MM.1S (cell line): Measurements from ENCODE around the gene PMVK.

Source experiments
- DNase-seq: peaks from one replicate; pipeline ENCODE4 v3.0.0-alpha.2; 2015
- H2AFZ ChIP-seq: fragments of 300-600 bp; sonication (generic); 2 replicates; pipeline ENCODE4 v1.6.0; 2016; ENCODE audit warnings: antibody characterized with exemption, low read length
- H3F3A ChIP-seq: fragments of 300-600 bp; sonication (generic); 2 replicates; pipeline ENCODE4 v1.6.1; 2016; ENCODE audit warnings: mild to moderate bottlenecking, antibody characterized with exemption, low read length, moderate library complexity, mixed read lengths; ENCODE audit not compliant: insufficient read depth
- H3K27ac ChIP-seq: fragments of 300-600 bp; sonication (generic); 2 replicates; pipeline ENCODE4 v1.5.1; 2016; ENCODE audit warnings: mild to moderate bottlenecking, low read length
- H3K27me3 ChIP-seq: fragments of 300-600 bp; sonication (generic); replicated peaks from 2 replicates; pipeline ENCODE4 v1.6.0; 2016; ENCODE audit warnings: low read length; ENCODE audit not compliant: insufficient read depth
- H3K36me3 ChIP-seq: fragments of 300-600 bp; sonication (generic); replicated peaks from 2 replicates; pipeline ENCODE4 v1.6.1; 2016; ENCODE audit warnings: mild to moderate bottlenecking, low read length, mixed read lengths; ENCODE audit not compliant: insufficient read depth
- H3K4me1 ChIP-seq: fragments of 300-600 bp; sonication (generic); 2 replicates; pipeline ENCODE4 v1.6.1; 2016; ENCODE audit warnings: low read length, mixed read lengths
- H3K4me2 ChIP-seq: fragments of 300-600 bp; sonication (generic); 2 replicates; pipeline ENCODE4 v1.6.0; 2016; ENCODE audit warnings: low read depth, low read length
- H3K4me3 ChIP-seq: fragments of 300-600 bp; sonication (generic); 2 replicates; pipeline ENCODE4 v1.5.1; 2016; ENCODE audit warnings: low read length, mixed read lengths
- H3K79me2 ChIP-seq: fragments of 300-600 bp; sonication (generic); 2 replicates; pipeline ENCODE4 v1.6.1; 2016; ENCODE audit warnings: mixed run types, low read length, mixed read lengths
- H3K9ac ChIP-seq: fragments of 300-600 bp; sonication (generic); 2 replicates; pipeline ENCODE4 v1.6.1; 2016; ENCODE audit warnings: low read length, mixed read lengths
- H3K9me2 ChIP-seq: fragments of 300-600 bp; sonication (generic); replicated peaks from 2 replicates; pipeline ENCODE4 v1.6.1; 2016; ENCODE audit warnings: mild to moderate bottlenecking, low read length, mixed read lengths; ENCODE audit not compliant: insufficient read depth
- H3K9me3 ChIP-seq: fragments of 300-600 bp; sonication (generic); replicated peaks from 2 replicates; pipeline ENCODE4 v1.6.1; 2016; ENCODE audit warnings: mild to moderate bottlenecking, low read length, mixed read lengths; ENCODE audit not compliant: insufficient read depth
- H4K20me1 ChIP-seq: fragments of 300-600 bp; sonication (generic); 2 replicates; pipeline ENCODE4 v1.6.1; 2016; ENCODE audit warnings: mild to moderate bottlenecking, low read length, moderate library complexity, mixed read lengths; ENCODE audit not compliant: insufficient read depth
- CTCF ChIP-seq: fragments of 300-600 bp; sonication (generic); IDR thresholded peaks from 2 replicates; pipeline ENCODE4 v1.5.1; 2016; ENCODE audit warnings: antibody characterized with exemption, low read length, mixed read lengths
- EZH2 ChIP-seq: fragments of 300-600 bp; sonication (generic); optimal IDR thresholded peaks from 2 replicates; pipeline ENCODE3; 2017; ENCODE audit warnings: low read depth, mild to moderate bottlenecking, antibody characterized with exemption, low read length, mixed read lengths
- EZH2phosphoT487 ChIP-seq: fragments of 300-600 bp; sonication (generic); IDR thresholded peaks from 2 replicates; pipeline ENCODE4 v1.6.1; 2018; ENCODE audit warnings: antibody characterized with exemption, low read length

The PMVK gene

GRCh38 chr1:154974808-154975408 lies 38.4 kb upstream of the PMVK start:
- Histone ChIP-seq H3F3A (peaks cover 44% of the 10 kb centered on the region), H4K20me1 (no peaks in the 10 kb centered on the region), H3K27ac (peak overlapping the region; percentile 90), H3K9me2 (no peaks in the 10 kb centered on the region), H3K36me3 (peaks cover 9% of the 10 kb centered on the region), H3K27me3 (no peaks in the 10 kb centered on the region), H2AFZ (peak overlapping the region; percentile 21; the same call in 1 of the 2 replicates), H3K4me3 (peak overlapping the region; percentile 69), H3K79me2 (peaks cover 87% of the 10 kb centered on the region), H3K4me2 (peak overlapping the region; percentile 73), H3K4me1 (peaks cover 32% of the 10 kb centered on the region), H3K9me3 (no peaks in the 10 kb centered on the region), H3K9ac (peak overlapping the region; percentile 86)
- TF ChIP-seq EZH2phosphoT487 (no peak), EZH2 (no peak), CTCF (no peak)
- peak; percentile 99 for DNase-seq

- Histone ChIP-seq H3K4me1 (peaks cover 39% of the 10 kb centered on the region), H3K79me2 (peaks cover 88% of the 10 kb centered on the region), H3K9ac (peak within 1 kb of the TSS; percentile 86), H3F3A (peaks cover 44% of the 10 kb centered on the region), H3K27ac (peak within 1 kb of the TSS; percentile 90), H3K4me3 (peak within 1 kb of the TSS; percentile 69), H4K20me1 (no peaks in the 10 kb centered on the region), H3K27me3 (no peaks in the 10 kb centered on the region), H2AFZ (peak within 1 kb of the TSS; percentile 21; the same call in 1 of the 2 replicates), H3K4me2 (peak within 1 kb of the TSS; percentile 73), H3K9me2 (no peaks in the 10 kb centered on the region), H3K36me3 (peaks cover 6% of the 10 kb centered on the region), H3K9me3 (no peaks in the 10 kb centered on the region)
- peak; percentile 100 for DNase-seq
- TF ChIP-seq EZH2 (no peak), EZH2phosphoT487 (no peak), CTCF (no peak)
These were observed 37.7 kb upstream of the PMVK start, which contains the start of gene CKS1B for GRCh38 chr1:154974102-154974807. CKS1B (plus strand) TSS chr1:154974681; CDS start chr1:154974746, 65 bp downstream.

- peak; percentile 100 for DNase-seq
- H3K4me3 ChIP-seq = peak overlapping the region; percentile 69
- H3K4me1 ChIP-seq = peaks cover 42% of the 10 kb centered on the region
- peaks cover 91% of the 10 kb centered on the region for H3K79me2 ChIP-seq
- H3K4me2 ChIP-seq = peak overlapping the region; percentile 64
- no peaks in the 10 kb centered on the region for H4K20me1 ChIP-seq
- peak overlapping the region; percentile 90 for H3K27ac ChIP-seq
- peaks cover 4% of the 10 kb centered on the region; the same call in 1 of the 2 replicates for H3K36me3 ChIP-seq
- no peaks in the 10 kb centered on the region for H3K27me3 ChIP-seq
- H3K9ac ChIP-seq = peak overlapping the region; percentile 86
- peaks cover 44% of the 10 kb centered on the region for H3F3A ChIP-seq
- no peaks in the 10 kb centered on the region for H3K9me3 ChIP-seq
- TF ChIP-seq CTCF = peak; percentile 27
- no peak for TF ChIP-seq EZH2
- no peak overlapping the region for H2AFZ ChIP-seq
- H3K9me2 ChIP-seq = no peaks in the 10 kb centered on the region
These were observed 37.0 kb upstream of the PMVK start for GRCh38 chr1:154973344-154974101.
